ENCODE data around the gene TSSK1B.
"Not testable (repeated sequence)": the region's sequence is repeated elsewhere in the genome, so short reads cannot be mapped to it uniquely, and the experiment has no call there.

TSSK1B gene

GRCh38 chr5:113397986-113398385, 36.8 kb downstream of the TSSK1B start:
- not testable (repeated sequence) for DNase-seq (ENCODE audit: low read depth in 2 of 2)

GRCh38 chr5:113397046-113397445, 37.7 kb downstream of the TSSK1B start:
- DNase-seq (ENCODE audit: low read depth in 2 of 2): no peak

GRCh38 chr5:113394658-113395057, 40.1 kb downstream of the TSSK1B start:
- no peak for DNase-seq (ENCODE audit: low read depth in 2 of 2)

- no peak for DNase-seq (ENCODE audit: low read depth in 2 of 2)
Measured at GRCh38 chr5:113390224-113390623, 44.6 kb downstream of the TSSK1B start.

- no peak for DNase-seq (ENCODE audit: low read depth in 2 of 2)
Measured at GRCh38 chr5:113389116-113389515, 45.7 kb downstream of the TSSK1B start.

GRCh38 chr5:113387844-113388243, 46.9 kb downstream of the TSSK1B start:
- no peak for DNase-seq (ENCODE audit: low read depth in 2 of 2)

GRCh38 chr5:113384782-113385285, 50.0 kb downstream of the TSSK1B start:
- no peak for DNase-seq (ENCODE audit: low read depth in 2 of 2)

- DNase-seq (ENCODE audit: low read depth in 2 of 2): no peak
Measured at GRCh38 chr5:113382731-113383130, 52.1 kb downstream of the TSSK1B start.
